GM23338 (cell line): ENCODE data around the gene DGKG. TPM values are rescaled to one million over a fixed set of nuclear protein-coding genes. Genes with fewer than 3 reads are reported as not detected.

Source experiments
- ATAC-seq: fragments of 200-7000 bp; cut with Tn5 transposase; 3 replicates; pipeline ENCODE4 v1.9.1; 2020
- DNase-seq: peaks from one replicate; pipeline ENCODE4 v3.0.0-alpha.2; 2015; ENCODE audit warnings: low spot score
- H2AFZ ChIP-seq: fragments of 200-600 bp; sonication (generic); 2 replicates; pipeline ENCODE4 v1.8.0; 2016; ENCODE audit warnings: antibody characterized with exemption, mild to moderate bottlenecking, moderate library complexity
- H3F3A ChIP-seq: fragments of 200-600 bp; sonication (generic); replicated peaks from 2 replicates; pipeline ENCODE4 v1.8.0; 2017; ENCODE audit warnings: antibody characterized with exemption, mixed run types, low read depth
- H3K27ac ChIP-seq: fragments of 200-600 bp; sonication (generic); 2 replicates; pipeline ENCODE4 v1.6.1; 2016; ENCODE audit warnings: low read depth
- H3K27me3 ChIP-seq: fragments of 200-600 bp; sonication (generic); 2 replicates; pipeline ENCODE4 v1.8.0; 2016; ENCODE audit warnings: mild to moderate bottlenecking, mixed run types, moderate library complexity; ENCODE audit not compliant: insufficient read depth
- H3K36me3 ChIP-seq: fragments of 200-600 bp; sonication (generic); 2 replicates; pipeline ENCODE4 v1.8.0; 2016; ENCODE audit warnings: mild to moderate bottlenecking; ENCODE audit not compliant: insufficient read depth
- H3K4me1 ChIP-seq: fragments of 200-600 bp; sonication (generic); 2 replicates; pipeline ENCODE4 v1.8.0; 2016; ENCODE audit warnings: mild to moderate bottlenecking, moderate library complexity; ENCODE audit not compliant: insufficient read depth
- H3K4me2 ChIP-seq: fragments of 200-600 bp; sonication (generic); 2 replicates; pipeline ENCODE4 v1.7.1; 2017; ENCODE audit warnings: mixed run types
- H3K4me3 ChIP-seq: fragments of 200-600 bp; sonication (generic); 2 replicates; pipeline ENCODE4 v1.6.1; 2016; ENCODE audit warnings: mixed run types
- H3K79me2 ChIP-seq: fragments of 200-600 bp; sonication (generic); replicated peaks from 2 replicates; pipeline ENCODE4 v1.8.0; 2017; ENCODE audit warnings: mild to moderate bottlenecking; ENCODE audit not compliant: insufficient read depth
- H3K9me2 ChIP-seq: fragments of 200-600 bp; sonication (generic); 2 replicates; pipeline ENCODE4 v1.8.0; 2017; ENCODE audit not compliant: insufficient read depth
- H4K20me1 ChIP-seq: fragments of 200-600 bp; sonication (generic); replicated peaks from 2 replicates; pipeline ENCODE4 v1.8.0; 2017; ENCODE audit warnings: mild to moderate bottlenecking; ENCODE audit not compliant: insufficient read depth
- H3K27ac Mint-ChIP-seq: 2 replicates; pipeline ENCODE4 v1.8.0; 2020; ENCODE audit warnings: inconsistent platforms, mild to moderate bottlenecking, moderate library complexity, mixed read lengths
- H3K27me3 Mint-ChIP-seq: 3 replicates; pipeline ENCODE4 v1.8.0; 2022; ENCODE audit warnings: low read depth, mild to moderate bottlenecking, moderate library complexity, mixed read lengths, inconsistent platforms; ENCODE audit not compliant: insufficient read depth, poor library complexity
- H3K36me3 Mint-ChIP-seq: 3 replicates; pipeline ENCODE4 v1.8.0; 2021; ENCODE audit warnings: low read depth, mild to moderate bottlenecking, inconsistent platforms, moderate library complexity, mixed read lengths
- H3K4me1 Mint-ChIP-seq: 3 replicates; pipeline ENCODE4 v1.8.0; 2020; ENCODE audit warnings: mild to moderate bottlenecking, inconsistent platforms, mixed read lengths
- H3K4me3 Mint-ChIP-seq: 3 replicates; pipeline ENCODE4 v1.8.0; 2021; ENCODE audit warnings: moderate library complexity, mild to moderate bottlenecking, inconsistent platforms, mixed read lengths
- H3K9me3 Mint-ChIP-seq: 3 replicates; pipeline ENCODE4 v1.8.0; 2020; ENCODE audit warnings: moderate library complexity, mild to moderate bottlenecking, inconsistent platforms, mixed read lengths
- CTCF ChIP-seq, 2 experiments: fragments of 200-600 bp in 1 of 2; sonication (generic) in 1 of 2; conservative IDR thresholded peaks; 2 replicates each; pipeline versions ENCODE4 v1.5.1 to v1.6.1; 2016 to 2017; ENCODE audit warnings: antibody characterized with exemption in 2 of 2, low read depth in 2 of 2, mild to moderate bottlenecking in 2 of 2, moderate library complexity in 1 of 2
- JUNB ChIP-seq: IDR thresholded peaks from one replicate; pipeline ENCODE4 v1.6.1; 2016; ENCODE audit warnings: antibody characterized with exemption; ENCODE audit not compliant: unreplicated experiment
- REST ChIP-seq: IDR thresholded peaks from one replicate; pipeline ENCODE4 v1.6.1; 2018; ENCODE audit warnings: antibody characterized with exemption; ENCODE audit not compliant: unreplicated experiment
- ZNF114 ChIP-seq: fragments of 250-450 bp; sonication (Bioruptor Pico); IDR thresholded peaks from 2 replicates; pipeline ENCODE4 v1.5.0; 2020; ENCODE audit warnings: mild to moderate bottlenecking, moderate library complexity
- ZNF331 ChIP-seq: fragments of 250-450 bp; sonication (Bioruptor Pico); IDR thresholded peaks from 2 replicates; pipeline ENCODE4 v1.5.0; 2020; ENCODE audit warnings: low read depth, mild to moderate bottlenecking, moderate library complexity
- polyA plus RNA-seq: library from polyadenylated mRNA; unstranded; fragments of >200 nt; fragmentation: Nextera tagmentation; extraction: Ambion mirVana; gene quantifications from 2 replicates; pipeline ENCODE4 v1.2.1, GENCODE V29; 2016
- total RNA-seq: library from RNA; depleted of rRNA; stranded (reverse); fragments of >200 nt; shearing (Covaris generic); gene quantifications from 2 replicates; pipeline ENCODE4 v1.2.3, GENCODE V29; 2014
- TF ChIP-seq, protein P1 (sequence below): IDR thresholded peaks from 2 replicates; pipeline ENCODE4 v1.6.1; 2016; ENCODE audit warnings: antibody characterized with exemption
- TF ChIP-seq, protein P2 (sequence below): fragments of 250-450 bp; sonication (Bioruptor Pico); IDR thresholded peaks from 2 replicates; pipeline ENCODE4 v1.5.0; 2020; ENCODE audit warnings: mild to moderate bottlenecking, moderate library complexity

Gene DGKG
- total and polyA plus RNA-seq, 2 experiments from 2014 or later = 0.14 to 0.31 TPM

DNA sequence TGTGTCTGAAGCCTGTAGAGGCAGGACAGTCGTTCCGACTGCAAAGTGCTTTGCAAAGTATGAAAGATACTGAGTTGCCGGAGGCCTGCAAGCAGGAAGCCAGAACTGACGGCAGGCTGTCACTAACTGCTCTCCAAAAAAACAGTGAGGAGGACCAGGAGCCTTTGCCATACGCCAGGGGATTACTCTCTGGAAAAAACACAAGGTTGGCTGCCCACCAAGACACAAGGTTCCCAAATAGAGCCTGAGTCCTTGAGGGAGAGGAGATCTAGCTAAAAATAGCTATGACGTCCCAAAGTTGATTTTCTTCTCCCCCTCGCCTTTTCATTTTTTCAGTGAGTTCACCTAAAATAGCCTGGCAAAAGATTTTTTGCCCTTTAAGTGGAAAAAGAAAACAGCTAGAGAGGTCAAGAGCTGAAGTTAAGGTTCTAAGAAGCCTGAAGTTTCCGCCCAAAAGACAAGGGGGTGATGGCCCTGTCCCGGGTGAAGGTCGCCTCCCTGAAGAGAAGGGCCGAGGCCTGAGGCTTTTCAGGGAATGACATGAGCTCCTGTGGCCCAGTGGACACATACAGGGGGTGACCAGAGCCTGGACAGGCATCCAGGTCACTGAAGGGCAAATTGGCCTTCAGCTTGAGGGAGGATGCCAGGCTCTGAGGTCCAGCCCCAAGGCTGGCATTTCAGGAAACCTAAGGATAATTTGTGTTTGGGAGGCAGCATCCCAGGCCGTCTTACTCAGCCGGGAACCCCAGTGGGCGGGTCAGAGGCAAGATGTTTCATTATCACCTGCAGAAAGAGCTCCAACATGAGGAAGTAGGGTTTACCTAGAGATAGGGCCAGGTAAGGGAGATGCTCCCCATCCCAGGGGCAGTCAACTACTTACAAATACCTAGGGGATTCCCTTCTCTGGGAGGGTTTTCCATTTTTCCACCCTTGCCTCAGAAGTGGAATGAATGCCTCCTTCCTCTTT is 44.9 kb upstream of the DGKG start:
- Mint-ChIP-seq H3K4me3 (no peak overlapping the region), H3K9me3 (no peaks in the 10 kb centered on the region), H3K36me3 (no peaks in the 10 kb centered on the region; the same call in 2 of the 3 replicates), H3K27ac (no peak overlapping the region), H3K27me3 (peaks cover 14% of the 10 kb centered on the region), H3K4me1 (peaks cover 9% of the 10 kb centered on the region)
- Histone ChIP-seq H3K9me2 (no peaks in the 10 kb centered on the region), H3K4me1 (no peaks in the 10 kb centered on the region), H3K4me3 (no peak overlapping the region), H4K20me1 (no peaks in the 10 kb centered on the region), H2AFZ (no peak overlapping the region), H3K36me3 (no peaks in the 10 kb centered on the region), H3K4me2 (no peak overlapping the region), H3K27me3 (no peaks in the 10 kb centered on the region), H3K79me2 (no peaks in the 10 kb centered on the region), H3F3A (no peaks in the 10 kb centered on the region), H3K27ac (no peak overlapping the region)
- ATAC-seq (no peak), DNase-seq (no peak)
- no peak for TF ChIP-seq JUNB

GRCh38 chr3:186401556-186401955 is 39.5 kb upstream of the DGKG start:
- Histone ChIP-seq H3K9me2 (peaks cover 4% of the 10 kb centered on the region; the same call in 1 of the 2 replicates), H3K4me1 (no peaks in the 10 kb centered on the region), H3F3A (no peaks in the 10 kb centered on the region), H3K36me3 (no peaks in the 10 kb centered on the region), H3K79me2 (no peaks in the 10 kb centered on the region), H4K20me1 (no peaks in the 10 kb centered on the region), H3K4me2 (no peak overlapping the region), H3K27me3 (no peaks in the 10 kb centered on the region), H3K4me3 (no peak overlapping the region), H3K27ac (no peak overlapping the region), H2AFZ (no peak overlapping the region)
- Mint-ChIP-seq H3K27me3 (peaks cover 10% of the 10 kb centered on the region), H3K9me3 (no peaks in the 10 kb centered on the region), H3K4me3 (no peak overlapping the region), H3K27ac (no peak overlapping the region), H3K36me3 (no peaks in the 10 kb centered on the region), H3K4me1 (no peaks in the 10 kb centered on the region)
- no peak for ATAC-seq
- DNase-seq = no peak
- no peak for TF ChIP-seq REST
- no peak for TF ChIP-seq JUNB
- TF ChIP-seq, protein P1, sequence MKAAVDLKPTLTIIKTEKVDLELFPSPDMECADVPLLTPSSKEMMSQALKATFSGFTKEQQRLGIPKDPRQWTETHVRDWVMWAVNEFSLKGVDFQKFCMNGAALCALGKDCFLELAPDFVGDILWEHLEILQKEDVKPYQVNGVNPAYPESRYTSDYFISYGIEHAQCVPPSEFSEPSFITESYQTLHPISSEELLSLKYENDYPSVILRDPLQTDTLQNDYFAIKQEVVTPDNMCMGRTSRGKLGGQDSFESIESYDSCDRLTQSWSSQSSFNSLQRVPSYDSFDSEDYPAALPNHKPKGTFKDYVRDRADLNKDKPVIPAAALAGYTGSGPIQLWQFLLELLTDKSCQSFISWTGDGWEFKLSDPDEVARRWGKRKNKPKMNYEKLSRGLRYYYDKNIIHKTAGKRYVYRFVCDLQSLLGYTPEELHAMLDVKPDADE = no peak
- TF ChIP-seq, protein P2, sequence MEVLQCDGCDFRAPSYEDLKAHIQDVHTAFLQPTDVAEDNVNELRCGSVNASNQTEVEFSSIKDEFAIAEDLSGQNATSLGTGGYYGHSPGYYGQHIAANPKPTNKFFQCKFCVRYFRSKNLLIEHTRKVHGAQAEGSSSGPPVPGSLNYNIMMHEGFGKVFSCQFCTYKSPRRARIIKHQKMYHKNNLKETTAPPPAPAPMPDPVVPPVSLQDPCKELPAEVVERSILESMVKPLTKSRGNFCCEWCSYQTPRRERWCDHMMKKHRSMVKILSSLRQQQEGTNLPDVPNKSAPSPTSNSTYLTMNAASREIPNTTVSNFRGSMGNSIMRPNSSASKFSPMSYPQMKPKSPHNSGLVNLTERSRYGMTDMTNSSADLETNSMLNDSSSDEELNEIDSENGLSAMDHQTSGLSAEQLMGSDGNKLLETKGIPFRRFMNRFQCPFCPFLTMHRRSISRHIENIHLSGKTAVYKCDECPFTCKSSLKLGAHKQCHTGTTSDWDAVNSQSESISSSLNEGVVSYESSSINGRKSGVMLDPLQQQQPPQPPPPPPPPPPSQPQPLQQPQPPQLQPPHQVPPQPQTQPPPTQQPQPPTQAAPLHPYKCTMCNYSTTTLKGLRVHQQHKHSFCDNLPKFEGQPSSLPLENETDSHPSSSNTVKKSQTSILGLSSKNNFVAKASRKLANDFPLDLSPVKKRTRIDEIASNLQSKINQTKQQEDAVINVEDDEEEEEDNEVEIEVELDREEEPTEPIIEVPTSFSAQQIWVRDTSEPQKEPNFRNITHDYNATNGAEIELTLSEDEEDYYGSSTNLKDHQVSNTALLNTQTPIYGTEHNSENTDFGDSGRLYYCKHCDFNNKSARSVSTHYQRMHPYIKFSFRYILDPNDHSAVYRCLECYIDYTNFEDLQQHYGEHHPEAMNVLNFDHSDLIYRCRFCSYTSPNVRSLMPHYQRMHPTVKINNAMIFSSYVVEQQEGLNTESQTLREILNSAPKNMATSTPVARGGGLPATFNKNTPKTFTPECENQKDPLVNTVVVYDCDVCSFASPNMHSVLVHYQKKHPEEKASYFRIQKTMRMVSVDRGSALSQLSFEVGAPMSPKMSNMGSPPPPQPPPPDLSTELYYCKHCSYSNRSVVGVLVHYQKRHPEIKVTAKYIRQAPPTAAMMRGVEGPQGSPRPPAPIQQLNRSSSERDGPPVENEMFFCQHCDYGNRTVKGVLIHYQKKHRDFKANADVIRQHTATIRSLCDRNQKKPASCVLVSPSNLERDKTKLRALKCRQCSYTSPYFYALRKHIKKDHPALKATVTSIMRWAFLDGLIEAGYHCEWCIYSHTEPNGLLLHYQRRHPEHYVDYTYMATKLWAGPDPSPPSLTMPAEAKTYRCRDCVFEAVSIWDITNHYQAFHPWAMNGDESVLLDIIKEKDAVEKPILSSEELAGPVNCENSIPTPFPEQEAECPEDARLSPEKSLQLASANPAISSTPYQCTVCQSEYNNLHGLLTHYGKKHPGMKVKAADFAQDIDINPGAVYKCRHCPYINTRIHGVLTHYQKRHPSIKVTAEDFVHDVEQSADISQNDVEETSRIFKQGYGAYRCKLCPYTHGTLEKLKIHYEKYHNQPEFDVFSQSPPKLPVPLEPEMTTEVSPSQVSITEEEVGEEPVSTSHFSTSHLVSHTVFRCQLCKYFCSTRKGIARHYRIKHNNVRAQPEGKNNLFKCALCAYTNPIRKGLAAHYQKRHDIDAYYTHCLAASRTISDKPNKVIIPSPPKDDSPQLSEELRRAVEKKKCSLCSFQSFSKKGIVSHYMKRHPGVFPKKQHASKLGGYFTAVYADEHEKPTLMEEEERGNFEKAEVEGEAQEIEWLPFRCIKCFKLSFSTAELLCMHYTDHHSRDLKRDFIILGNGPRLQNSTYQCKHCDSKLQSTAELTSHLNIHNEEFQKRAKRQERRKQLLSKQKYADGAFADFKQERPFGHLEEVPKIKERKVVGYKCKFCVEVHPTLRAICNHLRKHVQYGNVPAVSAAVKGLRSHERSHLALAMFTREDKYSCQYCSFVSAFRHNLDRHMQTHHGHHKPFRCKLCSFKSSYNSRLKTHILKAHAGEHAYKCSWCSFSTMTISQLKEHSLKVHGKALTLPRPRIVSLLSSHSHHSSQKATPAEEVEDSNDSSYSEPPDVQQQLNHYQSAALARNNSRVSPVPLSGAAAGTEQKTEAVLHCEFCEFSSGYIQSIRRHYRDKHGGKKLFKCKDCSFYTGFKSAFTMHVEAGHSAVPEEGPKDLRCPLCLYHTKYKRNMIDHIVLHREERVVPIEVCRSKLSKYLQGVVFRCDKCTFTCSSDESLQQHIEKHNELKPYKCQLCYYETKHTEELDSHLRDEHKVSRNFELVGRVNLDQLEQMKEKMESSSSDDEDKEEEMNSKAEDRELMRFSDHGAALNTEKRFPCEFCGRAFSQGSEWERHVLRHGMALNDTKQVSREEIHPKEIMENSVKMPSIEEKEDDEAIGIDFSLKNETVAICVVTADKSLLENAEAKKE = no peak
- TF ChIP-seq ZNF331 (CRISPR knock-in tag) = no peak
- no peak for TF ChIP-seq CTCF (conservative IDR thresholded peaks at IDR 0.05; ENCODE audit: low read depth in 2 of 2)
- TF ChIP-seq ZNF114 (CRISPR knock-in tag) = no peak
